ENCODE results near the gene ASNSD1. TPM values are rescaled to one million over a fixed set of nuclear protein-coding genes. Genes with fewer than 3 reads are reported as not detected.

ASNSD1 gene
- total RNA-seq, 1 donor from 2014 or later, result 38.5 TPM

- Mint-ChIP-seq H3K27ac (peak overlapping the region; percentile 42), H3K27me3 (no peaks in the 10 kb centered on the region), H3K36me3 (peaks cover 32% of the 10 kb centered on the region), H3K4me1 (ENCODE audit: unreplicated experiment) (peaks cover 16% of the 10 kb centered on the region), H3K4me3 (peak overlapping the region; percentile 76), H3K9me3 (peaks cover 9% of the 10 kb centered on the region)
- DNase-seq (ENCODE audit: extremely low spot score, unreplicated experiment), result no peak
- TF ChIP-seq CTCF (conservative IDR thresholded peaks at IDR 0.05), result no peak
These were observed 12.6 kb downstream of the ASNSD1 start for GRCh38 chr2:189673661-189674373.

GRCh38 chr2:189674374-189675112 lies 13.3 kb downstream of the ASNSD1 start, which contains the start of gene ANKAR:
Gene ANKAR, plus strand, starts transcription at chr2:189674670. Its CDS starts 1,821 bp downstream, at chr2:189676491.
- peak within 1 kb of the TSS; percentile 94 for H3K4me3 Mint-ChIP-seq
- DNase-seq (ENCODE audit: extremely low spot score, unreplicated experiment), result peak; percentile 89
- peaks cover 16% of the 10 kb centered on the region for H3K4me1 Mint-ChIP-seq (ENCODE audit: unreplicated experiment)
- H3K9me3 Mint-ChIP-seq, result peaks cover 14% of the 10 kb centered on the region
- H3K36me3 Mint-ChIP-seq, result peaks cover 29% of the 10 kb centered on the region
- H3K27me3 Mint-ChIP-seq, result no peaks in the 10 kb centered on the region
- H3K27ac Mint-ChIP-seq, result peak within 1 kb of the TSS; percentile 88
- TF ChIP-seq CTCF (conservative IDR thresholded peaks at IDR 0.05), result peak; percentile 86

GRCh38 chr2:189676471-189676870 lies 15.2 kb downstream of the ASNSD1 start:
- Mint-ChIP-seq H3K4me3 (no peak overlapping the region), H3K36me3 (peaks cover 29% of the 10 kb centered on the region), H3K27me3 (no peaks in the 10 kb centered on the region), H3K4me1 (ENCODE audit: unreplicated experiment) (peaks cover 16% of the 10 kb centered on the region), H3K27ac (no peak overlapping the region), H3K9me3 (peaks cover 14% of the 10 kb centered on the region)
- no peak for DNase-seq (ENCODE audit: extremely low spot score, unreplicated experiment)
- TF ChIP-seq CTCF (conservative IDR thresholded peaks at IDR 0.05), result no peak

GRCh38 chr2:189679226-189679625 lies 18.0 kb downstream of the ASNSD1 start:
- Mint-ChIP-seq H3K9me3 (peaks cover 14% of the 10 kb centered on the region), H3K27ac (no peak overlapping the region), H3K27me3 (no peaks in the 10 kb centered on the region), H3K4me1 (ENCODE audit: unreplicated experiment) (peaks cover 4% of the 10 kb centered on the region), H3K4me3 (no peak overlapping the region), H3K36me3 (peaks cover 15% of the 10 kb centered on the region)
- DNase-seq (ENCODE audit: extremely low spot score, unreplicated experiment), result no peak
- TF ChIP-seq CTCF (conservative IDR thresholded peaks at IDR 0.05), result no peak

- H3K4me3 Mint-ChIP-seq, result no peak overlapping the region
- no peak overlapping the region for H3K27ac Mint-ChIP-seq
- H3K36me3 Mint-ChIP-seq, result peaks cover 15% of the 10 kb centered on the region
- DNase-seq (ENCODE audit: extremely low spot score, unreplicated experiment), result no peak
- H3K4me1 Mint-ChIP-seq (ENCODE audit: unreplicated experiment), result peaks cover 9% of the 10 kb centered on the region
- TF ChIP-seq CTCF (conservative IDR thresholded peaks at IDR 0.05), result no peak
- no peaks in the 10 kb centered on the region for H3K27me3 Mint-ChIP-seq
- H3K9me3 Mint-ChIP-seq, result peaks cover 14% of the 10 kb centered on the region
These were observed 19.9 kb downstream of the ASNSD1 start for GRCh38 chr2:189681203-189681602.

Measured in type B pancreatic cell (in vitro differentiated cells).